CD4-positive, alpha-beta T cell treated with Interleukin-21 for 1 hour (primary cell): ENCODE data around the gene VPS13C.
"Not testable (repeated sequence)": the region's sequence is repeated elsewhere in the genome, so short reads cannot be mapped to it uniquely, and the experiment has no call there.

Experiments
- DNase-seq: peaks from one replicate; pipeline ENCODE4 v3.0.0-alpha.2; 2020

Gene VPS13C

DNA sequence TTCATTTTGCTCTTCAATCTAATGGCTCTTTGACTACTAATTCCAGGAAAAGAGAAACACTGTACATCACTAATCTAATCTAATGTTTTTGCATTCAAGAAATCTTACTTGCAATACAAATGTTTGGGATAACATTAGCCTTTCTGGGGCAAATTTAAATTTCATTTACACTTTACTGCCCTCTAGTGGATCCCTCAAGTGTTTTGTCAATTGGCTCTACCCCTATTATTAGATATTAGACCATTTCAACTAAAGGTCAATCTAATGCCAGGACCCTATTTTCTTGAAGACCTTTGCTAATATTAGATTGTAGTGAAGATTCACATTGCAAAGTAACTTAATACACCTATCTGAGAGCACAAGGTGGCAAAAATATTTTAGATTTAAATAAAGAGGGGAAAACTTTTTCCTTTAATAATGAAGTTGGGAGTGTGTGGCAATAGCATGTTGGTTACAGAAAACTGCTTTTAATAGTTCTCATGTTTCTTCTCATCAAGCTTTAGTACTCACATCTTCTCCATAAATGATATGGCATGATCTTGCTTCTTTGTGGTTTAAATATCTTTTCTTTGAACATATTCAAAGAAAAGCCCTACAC is 11.6 kb upstream of the VPS13C start:
- peak; percentile 56 for DNase-seq

DNA sequence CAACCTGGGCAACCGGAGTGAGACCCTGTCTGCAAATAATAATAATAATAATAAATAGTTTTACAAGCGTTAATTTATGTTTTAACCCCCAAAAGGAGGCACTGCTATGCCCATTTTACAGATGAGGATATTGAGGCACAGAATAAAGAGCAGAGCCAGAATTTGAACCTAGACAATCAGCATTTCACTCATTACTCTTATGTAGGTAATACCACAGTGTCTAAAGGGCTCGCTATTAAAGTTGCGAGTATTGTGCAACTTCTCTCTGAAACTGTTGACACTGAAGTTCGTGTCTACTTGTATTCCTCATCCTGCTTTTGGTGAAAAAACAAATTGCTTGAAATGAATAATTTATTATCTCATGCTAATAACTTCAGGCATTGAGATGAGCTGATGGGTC is 9.3 kb upstream of the VPS13C start:
- DNase-seq, result no peak

DNA sequence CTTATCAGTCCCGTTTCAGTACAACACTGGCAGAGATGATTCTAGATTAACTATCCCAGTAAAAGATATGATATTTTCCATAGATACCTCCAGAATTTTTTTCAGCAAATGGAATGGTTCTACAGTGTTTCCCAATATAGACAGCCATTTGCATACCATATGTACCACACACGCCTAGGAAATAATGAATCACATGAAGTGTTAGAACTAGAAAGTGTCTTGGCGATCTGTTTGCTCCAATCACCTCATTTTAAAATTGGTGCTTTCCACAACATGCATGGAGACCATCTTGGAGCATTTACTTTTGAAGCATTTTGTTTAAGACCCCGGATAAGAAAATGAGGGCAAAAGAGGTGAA is 8.5 kb upstream of the VPS13C start:
- DNase-seq, result no peak

DNA sequence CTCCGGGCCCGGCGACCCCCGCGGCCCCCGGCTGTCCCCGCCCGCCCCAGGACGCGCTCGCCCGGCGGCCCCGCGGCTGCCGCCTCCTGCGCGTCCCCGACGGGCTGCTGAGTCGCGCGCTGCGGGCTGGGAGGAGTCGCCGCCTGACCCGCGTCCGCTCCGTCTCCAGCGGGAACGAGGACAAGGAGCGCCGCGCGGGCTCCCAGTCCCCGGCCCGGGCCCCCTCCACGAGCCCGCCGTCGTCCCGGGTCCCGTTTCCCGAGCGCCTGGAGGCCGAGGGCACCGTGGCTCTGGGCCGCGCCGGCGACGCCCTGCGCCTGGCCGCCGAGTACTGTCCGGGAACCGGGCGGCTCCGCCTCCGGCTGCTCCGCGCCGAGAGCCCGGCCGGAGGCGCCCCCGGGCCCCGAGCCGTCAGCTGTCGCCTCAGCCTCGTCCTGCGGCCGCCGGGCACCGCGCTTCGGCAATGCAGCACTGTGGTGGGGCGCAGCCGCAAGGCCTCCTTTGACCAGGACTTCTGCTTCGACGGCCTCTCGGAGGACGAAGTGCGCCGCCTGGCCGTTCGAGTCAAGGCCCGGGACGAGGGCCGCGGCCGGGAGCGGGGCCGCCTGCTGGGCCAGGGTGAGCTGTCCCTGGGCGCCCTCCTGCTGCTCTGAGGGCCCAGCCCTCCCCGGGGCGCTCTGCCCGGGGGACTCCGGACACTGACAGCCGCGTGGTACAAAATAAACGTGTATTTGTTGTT is 8.0 kb upstream of the VPS13C start:
- DNase-seq, result no peak

DNA sequence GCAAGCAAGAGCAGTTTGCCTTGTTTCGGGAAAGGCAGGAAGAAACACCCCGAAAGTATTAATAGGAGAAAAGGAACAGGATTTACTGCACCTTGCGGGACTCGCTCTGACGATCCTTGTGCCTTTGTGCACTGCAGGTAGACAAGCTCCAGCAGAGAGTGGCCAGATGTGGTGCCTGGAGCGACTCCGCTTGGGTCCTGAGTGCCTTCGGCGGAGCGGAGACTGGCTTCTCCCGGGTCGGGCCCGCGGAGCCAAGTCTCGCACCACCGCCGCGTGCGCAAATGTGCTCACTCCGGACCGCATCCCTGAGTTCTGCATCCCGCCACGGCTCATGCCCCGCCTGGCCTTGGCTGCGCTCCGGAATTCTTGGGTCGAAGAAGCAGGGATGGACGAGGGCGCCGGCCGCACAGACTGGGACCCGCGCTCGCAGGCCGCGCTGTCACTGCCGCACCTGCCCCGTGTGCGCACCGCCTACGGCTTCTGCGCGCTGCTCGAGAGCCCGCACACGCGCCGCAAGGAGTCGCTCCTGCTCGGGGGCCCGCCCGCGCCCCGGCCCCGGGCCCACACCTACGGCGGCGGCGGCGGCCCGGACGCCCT is 7.3 kb upstream of the VPS13C start:
- no peak for DNase-seq

DNA sequence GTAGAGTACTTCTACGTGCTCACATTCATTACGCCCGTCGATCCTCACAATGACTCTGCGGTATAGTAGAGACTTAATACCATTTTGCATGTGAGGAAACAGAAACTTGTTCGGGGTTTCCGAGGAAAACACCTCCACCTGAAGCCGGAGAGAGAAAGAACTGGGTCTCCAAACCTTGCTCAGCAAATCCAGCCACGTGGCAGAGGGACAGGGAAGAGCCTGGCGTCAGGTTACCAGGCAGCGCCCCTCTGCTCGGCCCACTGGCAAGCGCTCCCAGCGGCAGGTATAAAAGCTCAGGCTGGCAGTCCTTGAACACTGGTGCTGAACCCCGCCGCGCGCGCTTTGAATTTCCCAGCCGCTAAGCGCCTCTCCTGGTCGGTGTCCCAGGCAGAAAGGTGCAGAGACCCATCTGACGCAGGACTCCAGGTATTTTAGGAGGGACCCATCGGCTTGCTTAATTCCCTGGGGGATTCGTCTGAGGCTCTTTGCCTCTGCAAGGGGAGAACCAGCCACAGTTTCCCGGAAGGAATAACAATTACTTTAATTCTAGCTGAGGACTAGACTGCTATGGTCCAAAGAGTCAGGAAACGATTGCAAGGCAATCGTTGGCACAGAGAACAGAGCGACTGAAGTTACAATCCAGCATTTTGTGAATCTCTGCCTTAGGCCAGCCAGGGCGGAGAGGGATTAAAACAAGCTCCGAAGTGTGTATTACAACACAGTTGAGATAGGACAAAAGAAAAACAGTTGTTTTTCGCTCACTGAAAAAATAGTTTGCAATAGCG is 6.6 kb upstream of the VPS13C start, which contains the start of gene C2CD4A:
Gene C2CD4A, plus strand, starts transcription at position 315 of the 785 bp plus-strand sequence. CDS start 637 bp downstream, outside the sequence.
- DNase-seq, result peak; percentile 61

DNA sequence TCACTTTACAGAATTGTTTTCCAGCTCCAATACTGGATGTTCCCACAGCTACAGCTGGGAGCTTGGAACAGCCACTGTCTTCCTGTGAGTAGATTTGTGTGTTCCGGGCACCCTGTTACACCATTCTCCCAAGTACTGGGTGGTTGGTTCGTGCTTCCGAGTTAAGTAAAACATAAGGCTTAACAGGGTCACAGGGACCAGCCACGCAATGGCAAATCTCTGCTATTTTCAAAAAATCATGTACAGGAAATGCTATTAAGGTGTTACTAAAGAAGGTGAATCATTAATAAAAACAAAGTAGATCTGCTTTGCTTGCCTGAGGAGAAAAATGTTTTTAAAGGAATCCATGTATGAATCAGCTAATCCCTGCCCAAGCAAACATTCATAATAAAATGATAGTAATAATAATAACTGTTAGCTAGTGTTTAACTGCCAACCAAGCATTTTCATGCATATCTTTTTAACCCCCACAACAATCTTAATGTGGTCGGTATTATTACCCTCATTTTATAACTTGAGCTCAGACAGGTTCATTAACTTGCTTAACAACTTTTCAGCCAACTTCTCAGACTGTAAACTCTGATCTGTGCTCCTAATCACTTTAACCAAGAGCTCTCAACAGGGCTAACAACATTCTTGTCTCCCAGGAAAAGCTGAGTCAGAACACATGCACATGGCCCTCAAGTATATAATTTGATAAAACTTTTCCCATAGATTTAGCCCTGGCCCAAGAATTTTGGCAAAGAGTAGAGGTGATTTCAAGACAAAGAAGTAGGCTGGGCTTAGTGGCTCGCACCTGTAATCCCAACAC is 3.8 kb upstream of the VPS13C start:
- DNase-seq, result no peak

DNA sequence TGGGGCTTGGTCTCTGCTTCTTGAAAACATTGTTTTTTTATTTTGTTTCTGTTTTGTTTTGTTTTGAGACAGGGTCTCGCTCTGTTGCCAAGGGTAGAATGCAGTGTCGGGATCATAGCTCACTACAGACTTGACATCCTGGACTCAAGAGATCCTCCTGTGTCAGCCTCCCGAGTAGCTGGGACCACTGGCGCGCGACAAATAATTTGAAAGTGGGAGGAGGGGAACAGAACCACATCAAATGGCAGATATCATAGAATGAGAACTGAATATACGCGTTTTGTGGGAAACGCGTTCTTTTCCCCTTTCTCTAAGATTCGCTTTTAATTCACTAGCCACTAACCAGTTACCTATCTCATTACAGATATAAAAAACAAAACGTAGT is 641 bp upstream of the VPS13C start:
- no peak for DNase-seq

DNA sequence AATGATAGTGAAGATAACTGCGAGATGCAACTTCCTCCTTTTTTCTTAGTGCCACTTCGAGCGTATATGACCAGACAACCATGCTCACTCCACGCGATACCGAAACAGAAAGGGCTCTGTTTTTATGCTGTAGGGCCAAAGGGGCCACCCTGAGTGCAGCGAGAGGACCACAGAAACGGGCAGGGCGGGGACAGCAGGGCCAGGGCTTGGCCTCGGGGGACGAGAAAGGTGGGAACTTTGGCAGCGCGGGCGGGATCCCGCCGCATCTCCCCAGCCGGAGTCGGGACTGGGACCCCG is 483 bp downstream of the VPS13C start:
- peak; percentile 77 for DNase-seq

DNA sequence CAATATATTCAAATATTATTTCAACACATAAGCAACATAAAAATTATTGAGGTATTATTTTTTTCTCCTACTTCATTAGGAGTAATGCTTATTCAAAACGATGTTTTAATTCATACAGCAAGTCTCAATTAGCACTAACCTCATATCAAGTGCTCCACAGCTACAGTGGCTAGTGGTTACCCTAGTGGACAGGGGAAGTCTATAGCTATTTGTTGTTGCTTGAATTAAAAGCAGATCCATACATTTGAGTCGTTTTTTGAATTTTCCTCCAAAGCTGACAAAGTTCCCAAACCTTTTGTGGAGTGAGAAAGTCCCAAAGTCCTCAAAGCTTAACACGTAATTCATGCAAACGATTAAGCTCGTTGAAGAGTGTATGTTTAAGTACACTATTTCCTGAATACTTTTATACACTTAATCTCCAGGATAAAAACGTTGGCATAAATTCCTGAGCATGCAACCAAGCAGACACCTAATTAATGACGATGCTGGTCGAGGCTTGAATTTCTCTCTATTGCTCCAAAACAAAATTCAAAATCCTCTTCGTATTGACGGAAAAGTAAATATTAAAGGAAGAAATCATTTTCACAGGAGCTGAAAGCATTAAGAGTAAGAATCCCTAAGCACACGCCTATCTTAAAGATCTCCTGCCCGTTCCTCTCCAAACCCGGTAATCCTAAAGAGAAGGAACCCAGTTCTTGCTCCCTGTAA is 985 bp downstream of the VPS13C start:
- no peak for DNase-seq

DNA sequence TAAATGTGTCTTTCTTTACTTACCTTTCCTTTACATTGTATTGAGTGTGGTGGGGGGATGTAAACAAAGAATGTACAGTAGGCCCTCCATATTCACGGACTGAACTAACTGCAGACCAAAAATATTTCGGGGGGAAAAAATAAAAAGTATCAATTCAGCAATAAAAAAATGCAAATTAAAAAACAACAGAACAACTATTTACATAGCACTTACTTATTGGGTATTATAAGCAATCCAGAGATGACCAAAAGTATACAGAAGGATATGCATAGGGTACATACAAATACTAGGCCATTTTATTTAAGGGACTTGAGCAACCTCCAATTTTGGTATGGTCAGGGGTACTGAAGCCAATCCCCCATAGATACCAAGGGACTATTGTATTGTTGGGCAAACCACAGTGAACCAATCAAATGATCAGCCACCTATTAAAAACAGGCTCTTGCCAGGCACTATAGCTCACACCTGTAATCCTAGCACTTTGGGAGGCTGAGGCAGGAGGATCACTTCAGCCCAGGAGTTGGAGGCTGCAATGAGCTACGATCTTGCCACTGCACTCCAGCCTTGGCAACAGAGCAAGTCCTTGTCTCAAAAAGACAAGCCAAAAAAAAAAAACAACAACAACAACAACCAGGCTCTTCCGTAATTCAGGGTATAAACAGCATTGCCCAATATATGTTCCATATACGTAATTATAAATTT is 1.8 kb downstream of the VPS13C start:
- no peak for DNase-seq

DNA sequence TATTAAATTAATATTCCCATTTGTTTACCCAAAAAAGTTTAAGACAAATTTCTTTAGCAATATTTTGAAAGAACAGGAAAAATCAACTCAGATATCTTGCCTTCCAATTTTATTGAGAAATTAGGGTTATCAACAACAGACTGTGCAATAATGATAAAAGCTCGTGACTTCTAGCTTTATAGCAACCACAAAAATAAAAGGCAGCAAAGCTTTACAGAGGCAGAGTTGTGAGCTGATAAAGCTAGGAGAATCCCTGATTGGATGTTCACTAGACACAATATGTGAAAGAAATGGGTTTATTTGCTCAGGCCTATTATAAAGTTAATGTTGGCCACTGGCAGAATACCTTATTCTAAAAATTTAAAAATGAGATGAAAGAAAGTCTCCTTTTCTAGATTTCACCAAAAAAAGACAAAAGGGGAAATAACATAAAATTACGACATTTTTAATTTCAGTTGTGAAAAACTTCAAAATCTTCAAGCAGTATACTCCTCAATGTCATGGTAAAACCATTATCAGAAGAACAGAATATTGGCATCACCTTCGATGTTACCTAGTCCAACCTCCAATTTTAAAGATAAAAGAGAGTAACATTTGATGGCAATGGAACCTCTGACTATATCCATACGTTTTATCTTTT is 2.8 kb downstream of the VPS13C start:
- no peak for DNase-seq

DNA sequence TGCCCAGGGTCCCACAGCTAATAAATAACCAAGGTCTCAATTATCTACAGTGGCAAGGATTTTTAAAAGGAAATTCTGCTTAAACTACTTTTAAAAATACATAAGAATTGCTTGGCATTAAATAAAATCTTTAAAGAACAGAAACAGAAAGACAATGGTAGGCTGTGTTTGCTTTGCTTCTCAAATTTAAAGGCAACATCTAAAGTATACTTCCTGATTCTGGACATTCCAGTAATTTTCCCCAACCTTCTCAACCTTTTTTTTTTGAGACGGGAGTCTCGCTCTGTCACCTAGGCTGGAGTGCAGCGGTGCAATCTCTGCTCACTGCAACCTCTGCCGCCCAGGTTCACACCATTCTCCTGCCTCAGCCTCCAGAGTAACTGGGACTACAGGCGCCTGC is 5.3 kb downstream of the VPS13C start:
- no peak for DNase-seq

DNA sequence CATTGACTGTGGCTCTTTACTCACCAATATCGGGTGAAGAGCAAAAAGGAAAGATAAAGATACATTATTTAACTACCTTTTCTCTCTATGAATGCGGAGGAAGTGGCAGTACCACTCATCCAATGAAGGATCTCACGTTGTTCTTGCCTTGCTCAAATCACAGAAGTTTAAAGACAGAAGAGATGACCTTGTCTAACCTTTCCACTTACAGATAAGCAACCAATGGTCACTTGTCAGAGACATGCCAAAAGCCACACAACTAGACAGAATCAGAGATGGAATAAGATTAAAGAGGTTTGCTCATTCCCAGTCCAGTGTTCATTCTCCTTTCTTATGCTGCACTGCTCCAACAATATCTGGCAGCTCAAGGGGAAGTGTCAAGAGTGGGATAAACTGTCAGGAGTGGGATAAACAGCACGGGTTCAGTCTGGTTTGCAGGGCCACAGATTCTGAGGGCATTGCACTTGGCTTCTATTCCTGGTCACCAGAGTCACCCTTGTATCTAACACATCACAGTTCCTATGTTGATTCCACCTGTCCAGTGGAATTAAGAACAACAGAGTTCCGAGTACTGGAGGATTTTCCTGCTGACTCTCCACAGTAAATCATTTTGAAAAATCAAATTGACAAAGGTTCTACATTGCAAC is 6.7 kb downstream of the VPS13C start:
- no peak for DNase-seq

DNA sequence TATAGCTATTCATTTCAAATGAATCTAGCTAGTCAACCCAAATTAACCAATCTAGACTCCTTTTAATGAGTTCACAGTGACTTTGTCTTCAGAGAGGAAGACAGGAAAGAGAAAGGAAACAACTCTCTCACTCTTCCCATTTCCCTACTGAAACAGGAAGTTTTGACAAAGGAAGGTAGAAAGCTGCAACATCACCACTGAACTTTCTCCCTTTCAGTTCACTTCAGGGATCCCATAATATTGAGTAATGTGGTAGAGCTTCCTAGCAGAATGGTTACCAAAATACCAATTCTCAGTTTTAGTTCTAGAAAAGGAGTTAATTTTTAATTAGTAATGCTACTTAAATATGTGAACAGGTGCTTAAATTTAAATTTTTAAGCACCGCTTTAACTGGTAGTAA is 7.5 kb downstream of the VPS13C start:
- no peak for DNase-seq

DNA sequence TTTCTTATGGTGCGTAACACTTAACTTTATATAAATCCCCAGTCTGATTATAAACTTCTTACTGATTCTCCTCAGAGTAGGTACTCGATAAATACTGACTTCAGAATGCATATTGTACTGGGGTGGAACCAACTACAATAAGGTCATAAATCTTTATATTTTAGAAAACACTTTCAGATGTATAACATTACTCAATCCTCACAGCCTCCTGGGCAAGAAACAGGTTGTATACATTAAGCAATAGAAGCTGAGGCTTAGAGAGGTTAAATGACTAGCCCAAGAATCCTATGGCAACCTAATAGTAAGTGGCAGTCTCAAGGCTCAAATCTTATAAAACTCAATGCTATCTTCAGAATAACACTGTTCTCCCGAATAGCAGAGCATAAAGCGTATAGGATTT is 9.1 kb downstream of the VPS13C start:
- no peak for DNase-seq

DNA sequence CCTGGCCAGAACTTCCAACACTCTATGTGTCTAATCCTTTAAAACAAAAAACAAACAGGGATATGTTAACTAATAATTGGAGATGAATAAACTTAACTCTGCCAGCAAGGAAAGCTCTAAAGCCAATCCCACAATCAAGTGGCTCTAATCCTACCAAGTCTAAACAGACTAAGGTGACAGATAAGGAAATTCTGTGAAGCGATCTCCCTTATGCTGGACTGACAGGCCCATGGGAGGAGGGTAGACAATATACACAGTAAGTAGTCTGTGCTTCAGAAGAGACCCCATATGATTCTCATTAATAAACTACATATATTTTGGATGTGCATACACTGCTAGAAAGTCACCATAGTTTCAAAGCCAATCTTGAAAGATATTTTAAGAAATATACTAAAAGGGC is 10.1 kb downstream of the VPS13C start:
- no peak for DNase-seq

DNA sequence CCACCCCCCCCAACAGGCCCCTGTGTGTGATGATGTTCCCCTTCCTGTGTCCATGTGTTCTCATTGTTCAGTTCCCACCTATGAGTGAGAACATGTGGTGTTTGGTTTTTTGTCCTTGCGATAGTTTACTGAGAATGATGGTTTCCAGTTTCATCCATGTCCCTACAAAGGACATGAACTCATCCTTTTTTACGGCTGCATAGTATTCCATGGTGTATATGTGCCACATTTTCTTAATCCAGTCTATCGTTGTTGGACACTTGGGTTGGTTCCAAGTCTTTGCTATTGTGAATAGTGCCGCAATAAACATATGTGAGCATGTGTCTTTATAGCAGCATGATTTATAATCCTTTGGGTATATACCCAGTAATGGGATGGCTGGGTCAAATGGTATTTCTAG is 12.0 kb downstream of the VPS13C start:
- DNase-seq, result not testable (repeated sequence)

DNA sequence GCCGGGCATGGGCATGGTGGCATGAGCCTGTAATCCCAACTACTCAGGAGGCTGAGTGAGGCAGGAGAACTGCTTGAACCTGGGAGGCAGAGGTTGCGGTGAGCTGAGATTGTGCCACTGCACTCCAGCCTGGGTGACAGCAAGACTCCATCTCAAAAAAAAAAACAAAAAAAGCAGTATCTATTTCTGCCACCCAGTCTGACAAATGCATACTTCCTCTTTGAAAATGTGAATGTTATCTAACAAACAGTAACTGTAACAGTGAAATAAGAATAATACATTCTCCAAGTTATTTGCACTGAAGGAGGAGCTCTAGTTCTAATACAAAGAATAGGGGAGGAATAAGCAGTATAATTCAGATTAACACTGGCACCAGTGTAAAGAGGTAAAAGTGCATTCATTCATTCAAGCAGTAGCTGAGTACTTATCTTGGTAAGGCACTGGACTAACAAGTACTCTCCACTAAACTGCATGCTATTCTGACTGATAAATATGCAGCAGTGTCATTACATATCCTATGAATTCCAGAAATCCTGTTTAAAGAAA is 12.9 kb downstream of the VPS13C start:
- DNase-seq, result no peak

DNA sequence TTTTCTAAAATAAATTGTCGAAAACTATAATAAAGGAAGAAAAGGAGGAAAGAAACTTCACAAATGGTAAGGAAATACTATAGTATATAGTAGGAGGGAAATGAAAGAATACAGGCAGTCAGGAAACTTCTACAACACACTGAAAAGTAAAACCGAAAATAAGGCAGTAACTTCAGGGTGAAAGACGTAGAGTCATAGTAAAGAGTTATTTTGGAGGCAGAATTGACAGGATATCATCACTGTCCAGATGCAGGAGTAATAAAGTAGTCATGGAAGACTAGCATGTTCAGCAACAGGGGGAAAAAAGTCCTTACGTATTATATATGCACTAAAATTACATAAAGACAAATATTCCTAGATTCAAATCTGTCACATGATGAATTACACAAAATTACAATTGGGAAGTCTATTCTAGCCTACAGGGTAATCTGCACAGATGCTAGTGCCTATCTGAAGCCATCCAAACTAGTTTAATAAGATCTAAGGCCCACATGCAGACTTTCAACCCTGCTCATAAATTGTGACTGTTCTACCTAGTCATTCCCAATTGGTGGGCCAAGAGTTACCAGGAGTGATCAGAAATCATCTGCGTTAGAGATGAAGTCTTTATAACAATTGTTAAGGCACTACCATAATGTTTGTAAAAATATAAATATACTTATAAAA is 14.0 kb downstream of the VPS13C start:
- no peak for DNase-seq
